ENCODE results near the gene MTFMT. TPM values are rescaled to one million over a fixed set of nuclear protein-coding genes. Genes with fewer than 3 reads are reported as not detected.

MTFMT gene
- total RNA-seq, 4 donors from 2014 or later: 9.8 to 40.5 (median 31.0) TPM

DNA sequence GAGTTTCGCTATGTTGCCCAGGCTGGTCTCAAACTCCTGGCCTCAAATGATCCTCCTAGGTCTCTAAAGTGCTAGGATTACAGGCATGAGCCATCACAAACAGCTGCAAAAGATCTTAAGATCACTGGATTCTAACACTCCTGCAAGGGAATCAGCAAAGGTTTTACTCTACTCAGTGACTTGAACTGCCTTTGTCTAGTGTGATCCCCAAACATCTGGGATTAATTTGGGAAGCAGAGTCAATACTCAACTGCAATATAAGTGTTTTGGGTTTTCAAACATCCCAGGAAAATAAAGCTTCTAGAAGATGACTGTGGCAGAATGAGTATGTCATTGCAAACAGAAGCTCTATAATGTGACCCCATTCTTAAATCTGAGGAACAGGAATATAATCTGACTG is 47.0 kb downstream of the MTFMT start:
- no peaks in the 10 kb centered on the region for H3K27me3 ChIP-seq
- intact Hi-C loops (cut with DNase I; ENCODE audit: low total_unique reads): no loop called here
- H3K4me1 ChIP-seq: peaks cover 3 to 31% (median 20%) of the 10 kb centered on the region in 4 donors
- no peak overlapping the region for H3K4me3 ChIP-seq
- in situ Hi-C loops (cut with MboI; ENCODE audit: low pct_ligation_motif_present in 1 of 4, low pct_unique_long_range_greater_than_20kb in 1 of 4, low sequenced_read_pairs in 3 of 4): no loop called here
- no peaks in the 10 kb centered on the region for H3K9me3 ChIP-seq
- no peak overlapping the region for H3K27ac ChIP-seq
- TF ChIP-seq, protein P1, sequence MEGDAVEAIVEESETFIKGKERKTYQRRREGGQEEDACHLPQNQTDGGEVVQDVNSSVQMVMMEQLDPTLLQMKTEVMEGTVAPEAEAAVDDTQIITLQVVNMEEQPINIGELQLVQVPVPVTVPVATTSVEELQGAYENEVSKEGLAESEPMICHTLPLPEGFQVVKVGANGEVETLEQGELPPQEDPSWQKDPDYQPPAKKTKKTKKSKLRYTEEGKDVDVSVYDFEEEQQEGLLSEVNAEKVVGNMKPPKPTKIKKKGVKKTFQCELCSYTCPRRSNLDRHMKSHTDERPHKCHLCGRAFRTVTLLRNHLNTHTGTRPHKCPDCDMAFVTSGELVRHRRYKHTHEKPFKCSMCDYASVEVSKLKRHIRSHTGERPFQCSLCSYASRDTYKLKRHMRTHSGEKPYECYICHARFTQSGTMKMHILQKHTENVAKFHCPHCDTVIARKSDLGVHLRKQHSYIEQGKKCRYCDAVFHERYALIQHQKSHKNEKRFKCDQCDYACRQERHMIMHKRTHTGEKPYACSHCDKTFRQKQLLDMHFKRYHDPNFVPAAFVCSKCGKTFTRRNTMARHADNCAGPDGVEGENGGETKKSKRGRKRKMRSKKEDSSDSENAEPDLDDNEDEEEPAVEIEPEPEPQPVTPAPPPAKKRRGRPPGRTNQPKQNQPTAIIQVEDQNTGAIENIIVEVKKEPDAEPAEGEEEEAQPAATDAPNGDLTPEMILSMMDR (IDR thresholded peaks at IDR 0.05): no peak
- TF ChIP-seq POLR2AphosphoS5 (IDR thresholded peaks at IDR 0.05): no peak
- no peak for TF ChIP-seq POLR2A (IDR thresholded peaks at IDR 0.05)
- no peak for TF ChIP-seq EP300 (IDR thresholded peaks at IDR 0.05; ENCODE audit: low read depth)
- 87% methylated on average over 1 of the region's 1 CpG; no CpG with 5 or more reads in 1 of the 2 donors for WGBS, 2 donors (ENCODE audit: low coverage in 1 of 2)
- no peak for DNase-seq
- peaks cover 0 to 17% (median 6%) of the 10 kb centered on the region in 4 donors for H3K36me3 ChIP-seq

DNA sequence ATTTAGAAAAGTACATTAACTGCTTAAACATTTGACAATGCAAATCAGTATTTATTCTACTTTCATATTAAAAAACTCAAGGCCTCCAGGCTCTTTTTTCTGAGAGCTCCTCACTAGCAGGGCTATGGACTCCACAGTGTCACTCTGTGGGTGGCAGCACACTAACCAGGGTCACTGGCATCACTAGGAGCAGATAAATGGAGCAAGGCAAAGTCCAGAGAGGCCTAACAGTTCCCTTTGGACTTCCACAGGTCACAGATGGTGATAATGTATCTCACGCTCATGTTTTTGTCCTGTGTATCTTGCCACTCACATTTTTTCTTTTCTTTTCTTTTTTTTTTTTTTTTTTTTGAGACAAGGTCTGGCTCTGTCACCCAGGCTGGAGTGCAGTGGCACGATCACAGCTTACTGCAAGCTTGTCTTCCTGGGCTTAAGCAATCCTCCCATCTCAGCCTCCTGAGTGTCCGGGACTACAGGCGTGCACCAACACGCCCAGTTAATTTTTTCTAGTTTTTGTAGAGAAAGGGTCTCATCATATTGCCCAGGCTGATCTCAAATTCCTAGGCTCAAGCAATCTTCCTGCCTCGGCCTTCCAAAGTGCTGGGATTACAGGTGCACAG is 47.5 kb downstream of the MTFMT start:
- 97 to 98% methylated on average over 5 to 6 of the region's 6 CpGs for WGBS, 2 donors (ENCODE audit: low coverage in 1 of 2)
- DNase-seq: no peak
- in situ Hi-C loops (cut with MboI; ENCODE audit: low pct_ligation_motif_present in 1 of 4, low pct_unique_long_range_greater_than_20kb in 1 of 4, low sequenced_read_pairs in 3 of 4): no loop called here

DNA sequence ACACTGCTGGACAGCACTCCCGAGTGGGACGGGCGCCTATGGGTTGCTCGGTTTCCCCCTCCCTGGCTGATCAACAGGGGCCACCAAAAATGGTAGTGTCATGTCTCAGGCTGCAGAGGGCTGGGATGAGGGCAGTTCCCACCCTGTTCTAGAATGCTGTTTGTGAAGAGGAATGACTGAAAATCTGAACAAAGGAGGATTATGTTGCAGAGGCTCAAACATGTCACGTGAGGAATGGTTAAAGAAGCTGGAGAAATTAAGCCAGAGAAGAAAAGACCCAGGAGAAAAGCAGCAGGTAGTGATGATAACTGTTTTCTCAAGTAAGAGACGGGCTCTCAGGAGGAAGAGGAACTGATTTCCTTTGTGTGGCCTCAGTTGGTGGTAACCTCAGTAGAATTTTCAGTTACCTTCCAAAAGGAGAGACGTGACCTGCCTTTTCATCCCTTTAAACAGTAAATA is 50.2 kb downstream of the MTFMT start:
- DNase-seq: no peak
- 83 to 90% methylated on average over 3 to 7 of the region's 7 CpGs for WGBS, 2 donors (ENCODE audit: low coverage in 1 of 2)
- in situ Hi-C loops (cut with MboI; ENCODE audit: low pct_ligation_motif_present in 1 of 4, low pct_unique_long_range_greater_than_20kb in 1 of 4, low sequenced_read_pairs in 3 of 4): no loop called here

More for the DNA sequence above, 47.5 kb downstream of the MTFMT start:
- intact Hi-C loops (cut with DNase I; ENCODE audit: low total_unique reads): no loop called here
- Histone ChIP-seq H3K27ac (no peak overlapping the region), H3K4me3 (no peak overlapping the region), H3K27me3 (no peaks in the 10 kb centered on the region), H3K9me3 (no peaks in the 10 kb centered on the region), H3K36me3 (peaks cover 0 to 22% (median 7%) of the 10 kb centered on the region in 4 donors), H3K4me1 (peaks cover 3 to 25% (median 20%) of the 10 kb centered on the region in 4 donors)
- TF ChIP-seq POLR2A (IDR thresholded peaks at IDR 0.05) (no peak), EP300 (IDR thresholded peaks at IDR 0.05; ENCODE audit: low read depth) (no peak), POLR2AphosphoS5 (IDR thresholded peaks at IDR 0.05) (no peak)
- TF ChIP-seq, protein P1 (IDR thresholded peaks at IDR 0.05): no peak

DNA sequence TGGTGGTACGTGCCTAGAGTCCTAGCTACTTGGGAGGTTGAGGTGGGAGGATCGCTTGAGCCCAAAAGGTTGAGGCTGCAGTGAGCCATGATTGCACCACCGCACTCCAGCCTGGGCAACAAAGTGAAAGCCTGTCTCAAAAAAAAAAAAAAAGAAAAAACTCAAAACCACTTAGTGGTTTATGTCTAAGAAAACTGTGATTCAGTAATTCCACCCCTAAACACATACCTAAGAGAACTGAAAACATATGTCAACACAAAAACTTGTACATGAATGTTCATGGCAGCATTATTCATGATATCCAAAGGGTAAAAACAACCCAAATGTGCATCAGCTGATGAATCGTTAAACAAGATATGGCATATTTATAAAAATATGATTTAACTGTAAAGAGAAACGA is 54.0 kb downstream of the MTFMT start:
- H3K27ac ChIP-seq: no peak overlapping the region
- no peak overlapping the region for H3K4me3 ChIP-seq
- in situ Hi-C loops (cut with MboI; ENCODE audit: low pct_ligation_motif_present in 1 of 4, low pct_unique_long_range_greater_than_20kb in 1 of 4, low sequenced_read_pairs in 3 of 4) (no loop called here), intact Hi-C loops (cut with DNase I; ENCODE audit: low total_unique reads) (no loop called here)
- H3K4me1 ChIP-seq: no peaks in the 10 kb centered on the region
- H3K36me3 ChIP-seq: peaks cover 0 to 76% (median 22%) of the 10 kb centered on the region in 4 donors
- no peak for DNase-seq
- 89 to 97% methylated on average over 5 of the region's 5 CpGs for WGBS, 2 donors (ENCODE audit: low coverage in 1 of 2)
- H3K9me3 ChIP-seq: no peaks in the 10 kb centered on the region
- H3K27me3 ChIP-seq: no peaks in the 10 kb centered on the region
- TF ChIP-seq, protein P1 (IDR thresholded peaks at IDR 0.05): no peak
- TF ChIP-seq POLR2A (IDR thresholded peaks at IDR 0.05) (no peak), POLR2AphosphoS5 (IDR thresholded peaks at IDR 0.05) (no peak), EP300 (IDR thresholded peaks at IDR 0.05; ENCODE audit: low read depth) (no peak)

More for the DNA sequence above, 50.2 kb downstream of the MTFMT start:
- Histone ChIP-seq H3K9me3 (no peaks in the 10 kb centered on the region), H3K27ac (no peak overlapping the region), H3K4me1 (peaks cover 0 to 3% (median 2%) of the 10 kb centered on the region in 4 donors), H3K27me3 (no peaks in the 10 kb centered on the region), H3K4me3 (no peak overlapping the region), H3K36me3 (peaks cover 0 to 45% (median 15%) of the 10 kb centered on the region in 4 donors)
- intact Hi-C loops (cut with DNase I; ENCODE audit: low total_unique reads): no loop called here
- TF ChIP-seq, protein P1 (IDR thresholded peaks at IDR 0.05): no peak
- TF ChIP-seq POLR2AphosphoS5 (IDR thresholded peaks at IDR 0.05) (no peak), EP300 (IDR thresholded peaks at IDR 0.05; ENCODE audit: low read depth) (no peak), POLR2A (IDR thresholded peaks at IDR 0.05) (no peak)
